GM12878 (cell line): ENCODE measurements around the gene CALD1. TPM values are rescaled to one million over a fixed set of nuclear protein-coding genes. Genes with fewer than 3 reads are reported as not detected.
A peak's percentile ranks its signal among the peaks of the same experiment; 100 is the strongest.

ENCODE experiments used
- ATAC-seq: fragments of 200-7000 bp; cut with Tn5 transposase; 3 replicates; pipeline ENCODE4 v1.9.1; 2020; ENCODE audit warnings: mild to moderate bottlenecking, moderate library complexity
- BruUV-seq: library from RNA; stranded (reverse); fragments of 400-500 nt; replicated peaks from 2 replicates; lab custom pipeline; 2021; lab: Mats Ljungman, UMichigan
- CTCF ChIA-PET: fragments of 300-600 bp; sonication (Branson Sonifier 250); formaldehyde crosslinking; extraction: SDS; loops from one replicate; lab custom pipeline; 2021; ENCODE audit warnings: inconsistent platforms; lab: Yijun Ruan, JAX
- POLR2A ChIA-PET: fragments of 350-600 bp; formaldehyde crosslinking; extraction: SDS; loops from one replicate; lab custom pipeline; 2021; ENCODE audit warnings: inconsistent platforms; lab: Charles Lee
- RAD21 ChIA-PET: fragments of 300-600 bp; sonication (Branson Sonifier 250); formaldehyde crosslinking; loops from one replicate; lab custom pipeline; 2023; ENCODE audit warnings: antibody characterized with exemption; ENCODE audit not compliant: unreplicated experiment; lab: Charles Lee
- SMC1A ChIA-PET: fragments of 300-600 bp; sonication (Branson Sonifier 250); formaldehyde crosslinking; loops from one replicate; lab custom pipeline; 2023; ENCODE audit not compliant: unreplicated experiment, uncharacterized antibody; lab: Charles Lee
- DNase-seq: peaks from one replicate; pipeline ENCODE4 v3.0.0-alpha.2; 2011; ENCODE audit warnings: low read depth, low spot score
- FAIRE-seq: peaks from 3 replicates; lab custom pipeline; 2011; peaks lifted over from hg19 to GRCh38; lab: Jason Lieb, UNC
- H2AFZ ChIP-seq: 2 replicates; pipeline ENCODE4 v1.6.0; 2011; ENCODE audit warnings: low read depth, low read length, control low read depth; ENCODE audit not compliant: control insufficient read depth
- H3K27ac ChIP-seq: 2 replicates; pipeline ENCODE4 v1.5.1; 2011; ENCODE audit warnings: control low read depth; ENCODE audit not compliant: control insufficient read depth, insufficient read depth
- H3K27me3 ChIP-seq, 2 experiments: replicated peaks in 1 of 2; 2 replicates each; pipeline versions ENCODE4 v1.6.0 to v1.6.1; 2011; ENCODE audit warnings: low read length in 1 of 2; ENCODE audit not compliant: control insufficient read depth in 2 of 2, insufficient read depth in 2 of 2
- H3K36me3 ChIP-seq, 2 experiments: 2 replicates each; pipeline ENCODE4 v1.5.1; 2011; ENCODE audit warnings: low read length in 1 of 2; ENCODE audit not compliant: control insufficient read depth in 2 of 2, insufficient read depth in 2 of 2
- H3K4me1 ChIP-seq: 2 replicates; pipeline ENCODE4 v1.6.1; 2011; ENCODE audit warnings: mild to moderate bottlenecking, low read length, moderate library complexity, mixed read lengths; ENCODE audit not compliant: control insufficient read depth, insufficient read depth
- H3K4me2 ChIP-seq: 2 replicates; pipeline ENCODE4 v1.6.0; 2011; ENCODE audit warnings: control low read depth; ENCODE audit not compliant: control insufficient read depth, insufficient read depth
- H3K4me3 ChIP-seq: fragments of 200-600 bp; sonication (generic); 2 replicates; pipeline ENCODE4 v1.5.1; 2016
- H3K79me2 ChIP-seq: 2 replicates; pipeline ENCODE4 v1.6.0; 2011; ENCODE audit warnings: low read length; ENCODE audit not compliant: control insufficient read depth, insufficient read depth
- H3K9ac ChIP-seq: 2 replicates; pipeline ENCODE4 v1.8.0; 2011; ENCODE audit warnings: low read length, control low read depth, mixed read lengths; ENCODE audit not compliant: control insufficient read depth, insufficient read depth
- H3K9me3 ChIP-seq: replicated peaks from 3 replicates; pipeline ENCODE4 v1.5.1; 2011; ENCODE audit warnings: mild to moderate bottlenecking, low read length; ENCODE audit not compliant: control insufficient read depth, insufficient read depth
- H4K20me1 ChIP-seq: 2 replicates; pipeline ENCODE4 v1.6.0; 2011; ENCODE audit not compliant: control insufficient read depth, insufficient read depth
- CBFB ChIP-seq: IDR thresholded peaks from 2 replicates; pipeline ENCODE4 v1.6.1; 2016; ENCODE audit warnings: antibody characterized with exemption, low read depth
- GATAD2B ChIP-seq: fragments of 450-650 bp; conservative IDR thresholded peaks from 2 replicates; pipeline ENCODE4 v1.6.1; 2017; ENCODE audit warnings: low read depth, mild to moderate bottlenecking, moderate library complexity
- IKZF2 ChIP-seq, 2 experiments: fragments of 450-650 bp; IDR thresholded peaks; 2 replicates each; pipeline ENCODE4 v1.6.1; 2017; ENCODE audit warnings: mild to moderate bottlenecking in 2 of 2, moderate library complexity in 2 of 2
- MTA2 ChIP-seq: fragments of 450-650 bp; IDR thresholded peaks from 2 replicates; pipeline ENCODE4 v1.6.1; 2016; ENCODE audit warnings: low read depth, mild to moderate bottlenecking, moderate library complexity
- RAD21 ChIP-seq: IDR thresholded peaks from 2 replicates; pipeline ENCODE4 v1.6.1; 2011; ENCODE audit warnings: mild to moderate bottlenecking, low read depth, low read length, moderate library complexity; ENCODE audit not compliant: insufficient read depth
- RELA ChIP-seq: fragments of 450-650 bp; IDR thresholded peaks from 2 replicates; pipeline ENCODE4 v1.8.0; 2014; ENCODE audit warnings: borderline replicate concordance; ENCODE audit not compliant: partially characterized antibody
- SMAD5 ChIP-seq: IDR thresholded peaks from 2 replicates; pipeline ENCODE4 v1.6.1; 2016; ENCODE audit warnings: antibody characterized with exemption, low read depth
- WRNIP1 ChIP-seq: IDR thresholded peaks from 2 replicates; pipeline ENCODE4 v1.6.1; 2011; ENCODE audit warnings: low read depth, low read length, improper control_type of control experiment, borderline replicate concordance
- ZBTB33 ChIP-seq: fragments of 450-650 bp; IDR thresholded peaks from 2 replicates; pipeline ENCODE4 v1.6.1; 2017; ENCODE audit warnings: mild to moderate bottlenecking
- ZNF384 ChIP-seq: IDR thresholded peaks from 2 replicates; pipeline ENCODE4 v1.6.1; 2012; ENCODE audit warnings: low read depth, mild to moderate bottlenecking, low read length, improper control_type of control experiment, borderline replicate concordance
- WGBS: methylation state at CpG from one replicate; pipeline ENCODE4 v1.1.6; 2016; ENCODE audit warnings: low lambda C conversion rate; ENCODE audit not compliant: insufficient replicate concordance, insufficient coverage; ENCODE audit errors: missing lambda C conversion rate; 5-methylcytosine and 5-hydroxymethylcytosine counted together
- in situ Hi-C: fragments of 300-500 bp; cut with MboI; formaldehyde crosslinking; loops from 9 replicates; pipeline ENCODE4 v1.14.3; 2018; ENCODE audit warnings: mixed read lengths
- intact Hi-C: fragments of 100-400 bp; cut with micrococcal nuclease; formaldehyde crosslinking; loops from one replicate; pipeline ENCODE4 v1.14.2; 2022; ENCODE audit not compliant: unreplicated experiment
- polyA plus RNA-seq, 11 experiments: library from polyadenylated mRNA; depleted of rRNA in 4 of 11; unstranded in 6 of 11; stranded (reverse) in 5 of 11; fragments of >200 nt; fragmentation: Nextera tagmentation in 4 of 11; fragmentation: Illumina TruSeq in 1 of 11; extraction: Ambion mirVana in 4 of 11; extraction: Trizol in 1 of 11; gene quantifications; 1 replicate in 1 of 11; 2 replicates in 10 of 11; pipeline versions ENCODE4 v1.2.1 to v1.2.3, GENCODE V29; 2011 to 2016; ENCODE audit warnings: inconsistent platforms in 2 of 11, missing spikeins in 2 of 11, low read depth in 1 of 11
- total RNA-seq, 4 experiments: library from RNA; depleted of rRNA in 3 of 4; stranded (reverse); fragments of >200 nt in 3 of 4; fragmentation: Illumina TruSeq in 1 of 4; extraction: Trizol in 1 of 4; gene quantifications; 2 replicates each; pipeline versions ENCODE4 v1.2.1 to v1.2.3, GENCODE V29; 2013 to 2021
- TF ChIP-seq, protein P1 (sequence below): fragments of 450-650 bp; IDR thresholded peaks from 2 replicates; pipeline ENCODE4 v1.6.1; 2014; ENCODE audit warnings: mild to moderate bottlenecking

CALD1 gene
- total and polyA plus RNA-seq, 10 of the 15 experiments (the other 5 are each of a cell fraction or from before 2014, with no cell fraction given), result 0.03 to 1.3 (median 0.22) TPM

GRCh38 chr7:134865001-134865845 lies 85.8 kb downstream of the CALD1 start (continued):
- TF ChIP-seq, protein P1, sequence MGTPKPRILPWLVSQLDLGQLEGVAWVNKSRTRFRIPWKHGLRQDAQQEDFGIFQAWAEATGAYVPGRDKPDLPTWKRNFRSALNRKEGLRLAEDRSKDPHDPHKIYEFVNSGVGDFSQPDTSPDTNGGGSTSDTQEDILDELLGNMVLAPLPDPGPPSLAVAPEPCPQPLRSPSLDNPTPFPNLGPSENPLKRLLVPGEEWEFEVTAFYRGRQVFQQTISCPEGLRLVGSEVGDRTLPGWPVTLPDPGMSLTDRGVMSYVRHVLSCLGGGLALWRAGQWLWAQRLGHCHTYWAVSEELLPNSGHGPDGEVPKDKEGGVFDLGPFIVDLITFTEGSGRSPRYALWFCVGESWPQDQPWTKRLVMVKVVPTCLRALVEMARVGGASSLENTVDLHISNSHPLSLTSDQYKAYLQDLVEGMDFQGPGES, result no peak
- TF ChIP-seq IKZF2 (IDR thresholded peaks at IDR 0.05) (peak; percentile 80; a peak in 3 of 4 replicates), SMAD5 (no peak), MTA2 (peak; percentile 76), GATAD2B (peak; percentile 62; the same call in 1 of the 2 replicates)

DNA sequence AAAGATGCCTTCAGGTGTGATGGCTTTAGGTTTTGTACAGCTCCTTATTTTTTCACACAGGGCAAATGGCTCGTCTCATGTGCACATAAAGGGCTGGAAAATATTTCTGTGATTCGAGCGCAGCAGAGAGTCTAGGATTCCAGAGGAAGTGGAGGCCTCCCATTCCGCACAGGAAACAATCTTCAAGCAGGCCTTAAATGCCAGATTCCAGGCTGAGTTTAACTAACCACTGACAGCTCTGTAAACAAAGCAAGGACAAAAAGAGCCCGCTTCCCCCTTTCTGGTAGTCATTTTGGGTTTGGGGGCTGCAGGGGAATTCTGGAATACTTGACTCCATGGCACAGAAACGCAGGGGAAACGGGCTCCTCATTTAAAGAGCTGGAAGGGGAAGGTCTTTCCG lies 87.2 kb downstream of the CALD1 start:
- Histone ChIP-seq H3K9me3 (no peaks in the 10 kb centered on the region), H2AFZ (no peak overlapping the region), H3K36me3 (no peaks in the 10 kb centered on the region), H3K4me2 (no peak overlapping the region), H3K4me1 (no peaks in the 10 kb centered on the region), H3K4me3 (no peak overlapping the region), H3K9ac (no peak overlapping the region), H3K27me3 (no peaks in the 10 kb centered on the region), H3K79me2 (no peaks in the 10 kb centered on the region), H4K20me1 (no peaks in the 10 kb centered on the region), H3K27ac (no peak overlapping the region)
- DNase-seq (no peak), FAIRE-seq (no peak), ATAC-seq (no peak)
- TF ChIP-seq WRNIP1 (no peak), SMAD5 (no peak), CBFB (no peak), RELA (no peak), RAD21 (no peak), ZNF384 (no peak), ZBTB33 (no peak)
- in situ Hi-C loops, result no loop called here
- BruUV-seq, result no TSS peak
- ChIA-PET CTCF (interaction anchor here (1.3 kb wide), 1 partner anchor 76 kb away, joined by 4 read pairs; no protein-coding TSS in a partner anchor), RAD21 (interaction anchor here (1.1 to 2.4 kb wide), 2 partner anchors 76 to 281 kb away, joined by 3 to 7 read pairs; partner anchors contain the start of gene TMEM140), POLR2A (interaction anchor here (1.1 kb wide), 1 partner anchor 19 kb away, joined by 3 read pairs; no protein-coding TSS in a partner anchor), SMC1A (interaction anchor here (0.9 to 1.8 kb wide), 4 partner anchors 13 to 91 kb away, joined by 3 to 6 read pairs (median 3); no protein-coding TSS in a partner anchor)
- intact Hi-C loops, result no loop called here
- 70% methylated on average over 8 of the region's 8 CpGs for WGBS
